SK-N-SH (cell line): ENCODE data around the gene ABLIM1. TPM values are rescaled to one million over a fixed set of nuclear protein-coding genes. Genes with fewer than 3 reads are reported as not detected.

Source experiments
- CTCF ChIA-PET: fragments of 300-600, 350-600 bp; formaldehyde crosslinking; extraction: SDS; loops from one replicate; lab custom pipeline; 2021; lab: Yijun Ruan, JAX
- POLR2A ChIA-PET: fragments of 350-600 bp; sonication (Branson Sonifier 250); formaldehyde crosslinking; extraction: SDS; loops from one replicate; lab custom pipeline; 2020; ENCODE audit warnings: antibody characterized with exemption, inconsistent platforms; lab: Yijun Ruan, JAX
- DNase-seq: peaks from one replicate; pipeline ENCODE4 v3.0.0; 2012
- H2AFZ ChIP-seq: fragments of 200-600 bp; sonication (generic); 2 replicates; pipeline ENCODE4 v1.8.1; 2016; ENCODE audit warnings: antibody characterized with exemption, mild to moderate bottlenecking, low read depth
- H3F3A ChIP-seq: fragments of 200-600 bp; sonication (generic); replicated peaks from 2 replicates; pipeline ENCODE3; 2016; ENCODE audit warnings: antibody characterized with exemption, mild to moderate bottlenecking; ENCODE audit not compliant: insufficient read depth
- H3K27ac ChIP-seq, 2 experiments: fragments of 200-500 bp in 1 of 2; fragments of 200-600 bp in 1 of 2; sonication (Bioruptor generic) in 1 of 2; sonication (generic), shearing (Covaris generic) in 1 of 2; 2 replicates each; pipeline versions ENCODE4 v1.5.1 to v1.6.1; 2014 to 2016; ENCODE audit warnings: low read depth in 2 of 2, inconsistent platforms in 1 of 2, low read length in 1 of 2, mild to moderate bottlenecking in 1 of 2, mixed read lengths in 1 of 2
- H3K27me3 ChIP-seq: fragments of 200-600 bp; sonication (generic), shearing (Covaris generic); 2 replicates; pipeline ENCODE4 v1.6.1; 2016; ENCODE audit warnings: mixed run types; ENCODE audit not compliant: insufficient read depth
- H3K36me3 ChIP-seq, 2 experiments: fragments of 200-500 bp in 1 of 2; fragments of 200-600 bp in 1 of 2; sonication (Bioruptor generic) in 1 of 2; sonication (generic) in 1 of 2; replicated peaks in 1 of 2; 2 replicates each; pipeline versions ENCODE3 to v1.5.1; 2014 to 2016; ENCODE audit warnings: low read length in 1 of 2, mild to moderate bottlenecking in 1 of 2; ENCODE audit not compliant: insufficient read depth in 2 of 2, control insufficient read depth in 1 of 2
- H3K4me1 ChIP-seq, 2 experiments: fragments of 200-500 bp in 1 of 2; fragments of 200-600 bp in 1 of 2; sonication (Bioruptor generic) in 1 of 2; sonication (generic), shearing (Covaris generic) in 1 of 2; 2 replicates each; pipeline versions ENCODE4 v1.5.1 to v1.6.1; 2014 to 2016; ENCODE audit warnings: low read depth in 1 of 2, low read length in 1 of 2, mixed run types in 1 of 2; ENCODE audit not compliant: insufficient read depth in 2 of 2, control insufficient read depth in 1 of 2
- H3K4me2 ChIP-seq: fragments of 200-600 bp; sonication (generic), shearing (Covaris generic); 2 replicates; pipeline ENCODE4 v1.6.1; 2017; ENCODE audit warnings: mixed run types
- H3K4me3 ChIP-seq, 2 experiments: fragments of 200-500 bp in 1 of 2; fragments of 200-600 bp in 1 of 2; sonication (Bioruptor generic) in 1 of 2; sonication (generic), shearing (Covaris generic) in 1 of 2; 2 replicates each; pipeline versions ENCODE4 v1.5.1 to v1.8.1; 2014 to 2016; ENCODE audit warnings: low read depth in 2 of 2, inconsistent platforms in 1 of 2, low read length in 1 of 2, mild to moderate bottlenecking in 1 of 2, mixed read lengths in 1 of 2, moderate library complexity in 1 of 2
- H3K79me2 ChIP-seq: fragments of 200-600 bp; sonication (generic); 2 replicates; pipeline ENCODE4 v1.8.1; 2017; ENCODE audit warnings: mild to moderate bottlenecking; ENCODE audit not compliant: insufficient read depth
- H3K9ac ChIP-seq: fragments of 200-600 bp; sonication (generic); 2 replicates; pipeline ENCODE4 v1.6.1; 2017; ENCODE audit warnings: mixed run types
- H3K9me2 ChIP-seq: fragments of 200-600 bp; sonication (generic); 2 replicates; pipeline ENCODE4 v1.6.1; 2017; ENCODE audit warnings: mixed run types
- H3K9me3 ChIP-seq: fragments of 200-600 bp; sonication (generic); 2 replicates; pipeline ENCODE4 v1.6.1; 2017; ENCODE audit warnings: mixed run types, mild to moderate bottlenecking, moderate library complexity
- H4K20me1 ChIP-seq: fragments of 200-600 bp; sonication (generic); 2 replicates; pipeline ENCODE4 v1.6.1; 2017; ENCODE audit warnings: mild to moderate bottlenecking, mixed run types; ENCODE audit not compliant: insufficient read depth
- EZH2phosphoT487 ChIP-seq: fragments of 200-600 bp; sonication (generic); IDR thresholded peaks from 2 replicates; pipeline ENCODE4 v1.6.1; 2017; ENCODE audit warnings: low read depth, mixed run types, mild to moderate bottlenecking, antibody characterized with exemption, moderate library complexity, borderline replicate concordance
- FOXJ3 ChIP-seq: sonication (generic); formaldehyde crosslinking; IDR thresholded peaks from 2 replicates; pipeline ENCODE4 v1.5.1; 2020; ENCODE audit warnings: mild to moderate bottlenecking, missing genetic modification reagents
- FOXM1 ChIP-seq: IDR thresholded peaks from 2 replicates; pipeline ENCODE4 v1.4.0; 2012; ENCODE audit warnings: low read depth, mild to moderate bottlenecking
- GABPA ChIP-seq: IDR thresholded peaks from 2 replicates; pipeline ENCODE4 v1.4.0; 2012; ENCODE audit warnings: low read depth, mild to moderate bottlenecking
- MEF2A ChIP-seq: IDR thresholded peaks from 2 replicates; pipeline ENCODE4 v1.4.0; 2012; ENCODE audit warnings: low read depth, borderline replicate concordance
- NRF1 ChIP-seq: IDR thresholded peaks from 2 replicates; pipeline ENCODE4 v1.6.1; 2012; ENCODE audit warnings: low read depth, mild to moderate bottlenecking, low read length
- RAD21 ChIP-seq: IDR thresholded peaks from 2 replicates; pipeline ENCODE4 v1.6.1; 2012; ENCODE audit warnings: mild to moderate bottlenecking, low read length
- RCOR1 ChIP-seq: fragments of 150-350 bp; IDR thresholded peaks from 2 replicates; pipeline ENCODE4 v1.6.1; 2017; ENCODE audit warnings: antibody characterized with exemption, low read length
- RXRA ChIP-seq: IDR thresholded peaks from 2 replicates; pipeline ENCODE4 v1.4.0; 2012; ENCODE audit warnings: low read depth, mild to moderate bottlenecking, borderline replicate concordance
- SMC3 ChIP-seq: IDR thresholded peaks from 2 replicates; pipeline ENCODE4 v1.6.1; 2012; ENCODE audit warnings: low read depth, low read length, improper control_type of control experiment
- TCF12 ChIP-seq: IDR thresholded peaks from 2 replicates; pipeline ENCODE4 v1.4.0; 2012
- TEAD4 ChIP-seq: IDR thresholded peaks from 2 replicates; pipeline ENCODE4 v1.4.0; 2012; ENCODE audit warnings: mild to moderate bottlenecking, borderline replicate concordance; ENCODE audit not compliant: insufficient read depth
- USF1 ChIP-seq: IDR thresholded peaks from 2 replicates; pipeline ENCODE4 v1.4.0; 2012; ENCODE audit warnings: low read depth, borderline replicate concordance
- USF2 ChIP-seq: fragments of 150-350 bp; IDR thresholded peaks from 2 replicates; pipeline ENCODE4 v1.6.1; 2017; ENCODE audit warnings: antibody characterized with exemption, low read length, low read depth, borderline replicate concordance
- YY1 ChIP-seq: IDR thresholded peaks from 2 replicates; pipeline ENCODE4 v1.4.0; 2012; ENCODE audit warnings: low read depth, mild to moderate bottlenecking
- WGBS: methylation state at CpG from one replicate; pipeline ENCODE4 v1.1.6; 2017; ENCODE audit warnings: low lambda C conversion rate; 5-methylcytosine and 5-hydroxymethylcytosine counted together
- polyA plus RNA-seq, 3 experiments: library from polyadenylated mRNA; depleted of rRNA; stranded (reverse); fragments of >200 nt; gene quantifications; 2 replicates each; pipeline ENCODE4 v1.2.3, GENCODE V29; 2012
- TF ChIP-seq, protein P1 (sequence below): fragments of 200-600 bp; sonication (generic); IDR thresholded peaks from 2 replicates; pipeline ENCODE4 v1.6.1; 2017; ENCODE audit warnings: antibody characterized with exemption, mild to moderate bottlenecking, moderate library complexity

Gene ABLIM1
- polyA plus RNA-seq, 1 of the 3 experiments (the other 2 are of a cell fraction) = 16.1 TPM

- TF ChIP-seq NRF1 = peak; percentile 36; the same call in 1 of the 2 replicates
- TF ChIP-seq RCOR1 = peak; percentile 12; the same call in 1 of the 2 replicates
- no peak for TF ChIP-seq EZH2phosphoT487
- peak; percentile 91 for TF ChIP-seq RAD21
- TF ChIP-seq GABPA = no peak
- no peak for TF ChIP-seq TCF12
- TF ChIP-seq YY1 = no peak
- TF ChIP-seq USF1 = no peak
- TF ChIP-seq FOXJ3 (CRISPR knock-in tag) = no peak
- TF ChIP-seq USF2 = no peak
- no peak for TF ChIP-seq MEF2A
- TF ChIP-seq RXRA = no peak
- TF ChIP-seq, protein P1, sequence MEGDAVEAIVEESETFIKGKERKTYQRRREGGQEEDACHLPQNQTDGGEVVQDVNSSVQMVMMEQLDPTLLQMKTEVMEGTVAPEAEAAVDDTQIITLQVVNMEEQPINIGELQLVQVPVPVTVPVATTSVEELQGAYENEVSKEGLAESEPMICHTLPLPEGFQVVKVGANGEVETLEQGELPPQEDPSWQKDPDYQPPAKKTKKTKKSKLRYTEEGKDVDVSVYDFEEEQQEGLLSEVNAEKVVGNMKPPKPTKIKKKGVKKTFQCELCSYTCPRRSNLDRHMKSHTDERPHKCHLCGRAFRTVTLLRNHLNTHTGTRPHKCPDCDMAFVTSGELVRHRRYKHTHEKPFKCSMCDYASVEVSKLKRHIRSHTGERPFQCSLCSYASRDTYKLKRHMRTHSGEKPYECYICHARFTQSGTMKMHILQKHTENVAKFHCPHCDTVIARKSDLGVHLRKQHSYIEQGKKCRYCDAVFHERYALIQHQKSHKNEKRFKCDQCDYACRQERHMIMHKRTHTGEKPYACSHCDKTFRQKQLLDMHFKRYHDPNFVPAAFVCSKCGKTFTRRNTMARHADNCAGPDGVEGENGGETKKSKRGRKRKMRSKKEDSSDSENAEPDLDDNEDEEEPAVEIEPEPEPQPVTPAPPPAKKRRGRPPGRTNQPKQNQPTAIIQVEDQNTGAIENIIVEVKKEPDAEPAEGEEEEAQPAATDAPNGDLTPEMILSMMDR = peak; percentile 84
- TF ChIP-seq TEAD4 = no peak
- no peak for TF ChIP-seq FOXM1
- peak; percentile 92 for TF ChIP-seq SMC3
- H3K36me3 ChIP-seq = no peaks in the 10 kb centered on the region
- no peaks in the 10 kb centered on the region for H3K9me3 ChIP-seq
- CTCF ChIA-PET = interaction anchor here (0.6 to 7.6 kb wide), 56 partner anchors 11 to 659 kb away, joined by 3 to 110 read pairs (median 4); partner anchors contain the start of gene FHIP2A
- no peaks in the 10 kb centered on the region for H3K27me3 ChIP-seq
- peak; percentile 76 for DNase-seq
- H3K4me3 ChIP-seq = no peak overlapping the region; a peak in 1 of 4 replicates
- H3K27ac ChIP-seq = no peak overlapping the region
- H2AFZ ChIP-seq = no peak overlapping the region
- H3K9me2 ChIP-seq = no peaks in the 10 kb centered on the region
- no peaks in the 10 kb centered on the region for H3K79me2 ChIP-seq
- 38% methylated on average over 11 of the region's 11 CpGs for WGBS
- H3K4me1 ChIP-seq = no peaks in the 10 kb centered on the region
- POLR2A ChIA-PET = interaction anchor here (0.6 kb wide), 1 partner anchor 12 kb away, joined by 3 read pairs; no protein-coding TSS in a partner anchor
- H3K9ac ChIP-seq = no peak overlapping the region
- H3K4me2 ChIP-seq = no peak overlapping the region
- H4K20me1 ChIP-seq = no peaks in the 10 kb centered on the region
- H3F3A ChIP-seq = peaks cover 2% of the 10 kb centered on the region
Observed at GRCh38 chr10:114470956-114471905, 186.8 kb downstream of the ABLIM1 start.
